HEK293 (cell line): ENCODE data around the gene GPBAR1.
A peak's percentile ranks its signal among the peaks of the same experiment; 100 is the strongest.

Experiments used
- BCL11A ChIP-seq: fragments of 450-650 bp; formaldehyde crosslinking; IDR thresholded peaks from 2 replicates; pipeline ENCODE4 v1.5.1; 2016; ENCODE audit warnings: low read depth, missing biosample characterization, missing genetic modification characterization
- GLIS1 ChIP-seq: fragments of 450-650 bp; formaldehyde crosslinking; IDR thresholded peaks from 2 replicates; pipeline ENCODE4 v1.5.1; 2016; ENCODE audit warnings: missing biosample characterization, missing genetic modification characterization
- GLIS2 ChIP-seq: fragments of 450-650 bp; formaldehyde crosslinking; IDR thresholded peaks from 2 replicates; pipeline ENCODE4 v1.5.1; 2016; ENCODE audit warnings: missing biosample characterization, missing genetic modification characterization
- KLF8 ChIP-seq: fragments of 450-650 bp; formaldehyde crosslinking; IDR thresholded peaks from 2 replicates; pipeline ENCODE4 v1.5.1; 2016; ENCODE audit warnings: missing biosample characterization, missing genetic modification characterization
- KLF9 ChIP-seq: fragments of 450-650 bp; formaldehyde crosslinking; IDR thresholded peaks from 2 replicates; pipeline ENCODE4 v1.5.1; 2016; ENCODE audit warnings: missing biosample characterization, missing genetic modification characterization, low read depth
- SETDB1 ChIP-seq: IDR thresholded peaks from one replicate; pipeline ENCODE4 v1.6.1; 2017; ENCODE audit warnings: mild to moderate bottlenecking, low read length, moderate library complexity, mixed read lengths; ENCODE audit not compliant: insufficient read length
- SP2 ChIP-seq: fragments of 450-650 bp; formaldehyde crosslinking; IDR thresholded peaks from 2 replicates; pipeline ENCODE4 v1.5.1; 2016; ENCODE audit warnings: missing biosample characterization, missing genetic modification characterization
- YY1 ChIP-seq: fragments of 450-650 bp; formaldehyde crosslinking; IDR thresholded peaks from 2 replicates; pipeline ENCODE4 v1.5.1; 2018; ENCODE audit warnings: missing biosample characterization, missing genetic modification characterization
- ZBTB17 ChIP-seq: fragments of 450-650 bp; formaldehyde crosslinking; IDR thresholded peaks from 2 replicates; pipeline ENCODE4 v1.5.1; 2016; ENCODE audit warnings: missing biosample characterization, missing genetic modification characterization
- ZBTB8A ChIP-seq: fragments of 450-650 bp; formaldehyde crosslinking; IDR thresholded peaks from 2 replicates; pipeline ENCODE4 v1.5.1; 2016; ENCODE audit warnings: missing biosample characterization, missing genetic modification characterization
- ZFHX2 ChIP-seq: fragments of 450-650 bp; formaldehyde crosslinking; conservative IDR thresholded peaks from 2 replicates; pipeline ENCODE4 v1.5.1; 2016; ENCODE audit warnings: missing biosample characterization, missing genetic modification characterization
- ZIC2 ChIP-seq: fragments of 450-650 bp; formaldehyde crosslinking; IDR thresholded peaks from 2 replicates; pipeline ENCODE4 v1.5.1; 2016; ENCODE audit warnings: missing biosample characterization, missing genetic modification characterization
- ZNF24 ChIP-seq: fragments of 450-650 bp; formaldehyde crosslinking; IDR thresholded peaks from 2 replicates; pipeline ENCODE4 v1.5.1; 2016; ENCODE audit warnings: missing biosample characterization, missing genetic modification characterization
- ZNF335 ChIP-seq: fragments of 450-650 bp; formaldehyde crosslinking; conservative IDR thresholded peaks from 2 replicates; pipeline ENCODE4 v1.5.1; 2016; ENCODE audit warnings: missing biosample characterization, missing genetic modification characterization
- ZNF350 ChIP-seq: fragments of 450-650 bp; formaldehyde crosslinking; IDR thresholded peaks from 2 replicates; pipeline ENCODE4 v1.5.0; 2017; ENCODE audit warnings: missing biosample characterization, mild to moderate bottlenecking, missing genetic modification characterization
- ZNF391 ChIP-seq: fragments of 450-650 bp; formaldehyde crosslinking; IDR thresholded peaks from 2 replicates; pipeline ENCODE4 v1.5.1; 2016; ENCODE audit warnings: low read depth, missing biosample characterization, missing genetic modification characterization, borderline replicate concordance
- ZNF394 ChIP-seq: fragments of 450-650 bp; formaldehyde crosslinking; IDR thresholded peaks from 2 replicates; pipeline ENCODE4 v1.5.1; 2016; ENCODE audit warnings: missing biosample characterization, missing genetic modification characterization, mild to moderate bottlenecking, moderate library complexity, borderline replicate concordance
- ZNF530 ChIP-seq: fragments of 450-650 bp; formaldehyde crosslinking; IDR thresholded peaks from 2 replicates; pipeline ENCODE4 v1.5.1; 2016; ENCODE audit warnings: low read depth, missing biosample characterization, missing genetic modification characterization
- ZNF624 ChIP-seq: fragments of 450-650 bp; formaldehyde crosslinking; IDR thresholded peaks from 2 replicates; pipeline ENCODE4 v1.5.1; 2017; ENCODE audit warnings: missing biosample characterization, missing genetic modification characterization
- ZNF629 ChIP-seq: fragments of 450-650 bp; formaldehyde crosslinking; IDR thresholded peaks from 2 replicates; pipeline ENCODE4 v1.5.1; 2017; ENCODE audit warnings: missing biosample characterization, missing genetic modification characterization
- ZNF777 ChIP-seq: fragments of 450-650 bp; formaldehyde crosslinking; IDR thresholded peaks from 2 replicates; pipeline ENCODE4 v1.5.1; 2017; ENCODE audit warnings: missing biosample characterization, missing genetic modification characterization, borderline replicate concordance
- TF ChIP-seq, protein P1 (sequence below): fragments of 450-650 bp; formaldehyde crosslinking; IDR thresholded peaks from 2 replicates; pipeline ENCODE4 v1.5.1; 2016; ENCODE audit warnings: missing biosample characterization, missing genetic modification characterization, borderline replicate concordance
- TF ChIP-seq, protein P2 (sequence below): fragments of 450-650 bp; formaldehyde crosslinking; IDR thresholded peaks from 2 replicates; pipeline ENCODE4 v1.5.1; 2016; ENCODE audit warnings: missing biosample characterization, missing genetic modification characterization
- TF ChIP-seq, protein P3 (sequence below): fragments of 450-650 bp; formaldehyde crosslinking; IDR thresholded peaks from 2 replicates; pipeline ENCODE4 v1.5.1; 2016; ENCODE audit warnings: missing biosample characterization, missing genetic modification characterization
- TF ChIP-seq, protein P4 (sequence below): fragments of 450-650 bp; formaldehyde crosslinking; IDR thresholded peaks from 2 replicates; pipeline ENCODE4 v1.5.1; 2016; ENCODE audit warnings: missing biosample characterization, missing genetic modification characterization
- TF ChIP-seq, protein P5 (sequence below): fragments of 450-650 bp; formaldehyde crosslinking; conservative IDR thresholded peaks from 2 replicates; pipeline ENCODE4 v1.5.1; 2016; ENCODE audit warnings: low read depth, missing biosample characterization, missing genetic modification characterization

GPBAR1 gene

DNA sequence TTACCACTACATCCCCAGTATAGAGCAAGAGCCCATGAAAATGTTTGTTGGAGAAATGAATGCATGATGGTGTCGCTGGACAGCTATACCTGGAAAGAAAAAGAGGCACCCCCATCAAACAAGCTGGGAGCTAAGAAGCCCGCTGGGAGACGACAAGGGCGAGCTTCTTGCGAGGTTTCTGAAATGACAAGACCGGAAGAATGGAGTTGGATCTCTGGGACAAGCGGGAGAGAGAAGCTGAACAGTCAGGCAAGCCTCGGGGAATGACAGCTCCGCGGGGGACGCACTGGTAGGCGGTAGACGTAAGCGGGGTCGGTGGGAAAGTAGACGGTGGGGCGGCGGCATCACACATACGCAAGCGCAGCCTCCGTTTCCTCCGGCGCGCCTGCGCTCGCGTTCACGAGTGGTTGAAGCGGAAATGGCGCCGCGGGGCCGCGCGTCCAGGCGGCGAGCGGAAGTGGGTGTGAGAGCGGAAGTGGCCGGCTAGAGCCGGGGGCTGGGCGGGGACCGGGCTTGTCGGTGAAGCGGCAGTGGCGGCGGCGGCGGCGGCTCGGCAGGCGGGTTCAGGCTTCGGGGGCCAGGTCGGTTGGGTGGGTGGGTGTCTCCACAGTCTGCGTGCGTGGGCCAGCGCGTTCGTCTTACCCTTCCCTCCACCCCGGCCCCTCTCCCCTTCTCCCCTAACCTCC, 44.0 kb upstream of the GPBAR1 start, which contains the start of gene ARPC2 (continued):
- peak; percentile 67 for TF ChIP-seq ZNF629 (tag by site-specific recombination)
- no peak for TF ChIP-seq ZNF624
- TF ChIP-seq, protein P1, sequence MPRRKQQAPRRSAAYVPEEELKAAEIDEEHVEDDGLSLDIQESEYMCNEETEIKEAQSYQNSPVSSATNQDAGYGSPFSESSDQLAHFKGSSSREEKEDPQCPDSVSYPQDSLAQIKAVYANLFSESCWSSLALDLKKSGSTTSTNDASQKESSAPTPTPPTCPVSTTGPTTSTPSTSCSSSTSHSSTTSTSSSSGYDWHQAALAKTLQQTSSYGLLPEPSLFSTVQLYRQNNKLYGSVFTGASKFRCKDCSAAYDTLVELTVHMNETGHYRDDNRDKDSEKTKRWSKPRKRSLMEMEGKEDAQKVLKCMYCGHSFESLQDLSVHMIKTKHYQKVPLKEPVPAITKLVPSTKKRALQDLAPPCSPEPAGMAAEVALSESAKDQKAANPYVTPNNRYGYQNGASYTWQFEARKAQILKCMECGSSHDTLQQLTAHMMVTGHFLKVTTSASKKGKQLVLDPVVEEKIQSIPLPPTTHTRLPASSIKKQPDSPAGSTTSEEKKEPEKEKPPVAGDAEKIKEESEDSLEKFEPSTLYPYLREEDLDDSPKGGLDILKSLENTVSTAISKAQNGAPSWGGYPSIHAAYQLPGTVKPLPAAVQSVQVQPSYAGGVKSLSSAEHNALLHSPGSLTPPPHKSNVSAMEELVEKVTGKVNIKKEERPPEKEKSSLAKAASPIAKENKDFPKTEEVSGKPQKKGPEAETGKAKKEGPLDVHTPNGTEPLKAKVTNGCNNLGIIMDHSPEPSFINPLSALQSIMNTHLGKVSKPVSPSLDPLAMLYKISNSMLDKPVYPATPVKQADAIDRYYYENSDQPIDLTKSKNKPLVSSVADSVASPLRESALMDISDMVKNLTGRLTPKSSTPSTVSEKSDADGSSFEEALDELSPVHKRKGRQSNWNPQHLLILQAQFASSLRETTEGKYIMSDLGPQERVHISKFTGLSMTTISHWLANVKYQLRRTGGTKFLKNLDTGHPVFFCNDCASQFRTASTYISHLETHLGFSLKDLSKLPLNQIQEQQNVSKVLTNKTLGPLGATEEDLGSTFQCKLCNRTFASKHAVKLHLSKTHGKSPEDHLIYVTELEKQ (tag by site-specific recombination), result no peak
- TF ChIP-seq ZNF24 (tag by site-specific recombination), result 0 out of 2 replicates have a peak, but pooled peaks have one; percentile 38
- no peak for TF ChIP-seq ZNF530 (tag by site-specific recombination)
- TF ChIP-seq ZNF777, result 0 out of 2 replicates have a peak, but pooled peaks have one; percentile 56
- TF ChIP-seq YY1 (tag by site-specific recombination), result peak; percentile 20; the same call in 1 of the 2 replicates
- TF ChIP-seq GLIS1, result peak; percentile 89
- TF ChIP-seq ZBTB8A (tag by site-specific recombination), result no peak
- peak; percentile 79; the same call in 1 of the 2 replicates for TF ChIP-seq ZNF394 (tag by site-specific recombination)
- TF ChIP-seq, protein P2, sequence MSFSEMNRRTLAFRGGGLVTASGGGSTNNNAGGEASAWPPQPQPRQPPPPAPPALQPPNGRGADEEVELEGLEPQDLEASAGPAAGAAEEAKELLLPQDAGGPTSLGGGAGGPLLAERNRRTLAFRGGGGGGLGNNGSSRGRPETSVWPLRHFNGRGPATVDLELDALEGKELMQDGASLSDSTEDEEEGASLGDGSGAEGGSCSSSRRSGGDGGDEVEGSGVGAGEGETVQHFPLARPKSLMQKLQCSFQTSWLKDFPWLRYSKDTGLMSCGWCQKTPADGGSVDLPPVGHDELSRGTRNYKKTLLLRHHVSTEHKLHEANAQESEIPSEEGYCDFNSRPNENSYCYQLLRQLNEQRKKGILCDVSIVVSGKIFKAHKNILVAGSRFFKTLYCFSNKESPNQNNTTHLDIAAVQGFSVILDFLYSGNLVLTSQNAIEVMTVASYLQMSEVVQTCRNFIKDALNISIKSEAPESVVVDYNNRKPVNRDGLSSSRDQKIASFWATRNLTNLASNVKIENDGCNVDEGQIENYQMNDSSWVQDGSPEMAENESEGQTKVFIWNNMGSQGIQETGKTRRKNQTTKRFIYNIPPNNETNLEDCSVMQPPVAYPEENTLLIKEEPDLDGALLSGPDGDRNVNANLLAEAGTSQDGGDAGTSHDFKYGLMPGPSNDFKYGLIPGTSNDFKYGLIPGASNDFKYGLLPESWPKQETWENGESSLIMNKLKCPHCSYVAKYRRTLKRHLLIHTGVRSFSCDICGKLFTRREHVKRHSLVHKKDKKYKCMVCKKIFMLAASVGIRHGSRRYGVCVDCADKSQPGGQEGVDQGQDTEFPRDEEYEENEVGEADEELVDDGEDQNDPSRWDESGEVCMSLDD (tag by site-specific recombination), result no peak; the same call in 1 of the 2 replicates
- TF ChIP-seq SETDB1, result no peak
- TF ChIP-seq ZIC2 (tag by site-specific recombination), result peak; percentile 62
- TF ChIP-seq ZNF350 (tag by site-specific recombination), result no peak
- TF ChIP-seq, protein P3, sequence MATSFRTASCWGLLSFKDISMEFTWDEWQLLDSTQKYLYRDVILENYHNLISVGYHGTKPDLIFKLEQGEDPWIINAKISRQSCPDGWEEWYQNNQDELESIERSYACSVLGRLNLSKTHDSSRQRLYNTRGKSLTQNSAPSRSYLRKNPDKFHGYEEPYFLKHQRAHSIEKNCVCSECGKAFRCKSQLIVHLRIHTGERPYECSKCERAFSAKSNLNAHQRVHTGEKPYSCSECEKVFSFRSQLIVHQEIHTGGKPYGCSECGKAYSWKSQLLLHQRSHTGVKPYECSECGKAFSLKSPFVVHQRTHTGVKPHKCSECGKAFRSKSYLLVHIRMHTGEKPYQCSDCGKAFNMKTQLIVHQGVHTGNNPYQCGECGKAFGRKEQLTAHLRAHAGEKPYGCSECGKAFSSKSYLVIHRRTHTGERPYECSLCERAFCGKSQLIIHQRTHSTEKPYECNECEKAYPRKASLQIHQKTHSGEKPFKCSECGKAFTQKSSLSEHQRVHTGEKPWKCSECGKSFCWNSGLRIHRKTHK (tag by site-specific recombination), result no peak
- peak; percentile 90 for TF ChIP-seq GLIS2 (tag by site-specific recombination)
- TF ChIP-seq ZNF391 (tag by site-specific recombination), result peak; percentile 45; the same call in 1 of the 2 replicates
- TF ChIP-seq BCL11A (tag by site-specific recombination), result no peak
- peak; percentile 88 for TF ChIP-seq SP2 (tag by site-specific recombination)
- TF ChIP-seq, protein P4, sequence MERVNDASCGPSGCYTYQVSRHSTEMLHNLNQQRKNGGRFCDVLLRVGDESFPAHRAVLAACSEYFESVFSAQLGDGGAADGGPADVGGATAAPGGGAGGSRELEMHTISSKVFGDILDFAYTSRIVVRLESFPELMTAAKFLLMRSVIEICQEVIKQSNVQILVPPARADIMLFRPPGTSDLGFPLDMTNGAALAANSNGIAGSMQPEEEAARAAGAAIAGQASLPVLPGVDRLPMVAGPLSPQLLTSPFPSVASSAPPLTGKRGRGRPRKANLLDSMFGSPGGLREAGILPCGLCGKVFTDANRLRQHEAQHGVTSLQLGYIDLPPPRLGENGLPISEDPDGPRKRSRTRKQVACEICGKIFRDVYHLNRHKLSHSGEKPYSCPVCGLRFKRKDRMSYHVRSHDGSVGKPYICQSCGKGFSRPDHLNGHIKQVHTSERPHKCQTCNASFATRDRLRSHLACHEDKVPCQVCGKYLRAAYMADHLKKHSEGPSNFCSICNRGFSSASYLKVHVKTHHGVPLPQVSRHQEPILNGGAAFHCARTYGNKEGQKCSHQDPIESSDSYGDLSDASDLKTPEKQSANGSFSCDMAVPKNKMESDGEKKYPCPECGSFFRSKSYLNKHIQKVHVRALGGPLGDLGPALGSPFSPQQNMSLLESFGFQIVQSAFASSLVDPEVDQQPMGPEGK, result peak; percentile 38
- 0 out of 2 replicates have a peak, but pooled peaks have one; percentile 33 for TF ChIP-seq ZBTB17 (tag by site-specific recombination)
- TF ChIP-seq ZFHX2, result peak; percentile 78
- peak; percentile 10; the same call in 1 of the 2 replicates for TF ChIP-seq KLF8 (tag by site-specific recombination)
- peak; percentile 80 for TF ChIP-seq KLF9 (tag by site-specific recombination)
- peak; percentile 65 for TF ChIP-seq ZNF335 (tag by site-specific recombination)
- TF ChIP-seq, protein P5, sequence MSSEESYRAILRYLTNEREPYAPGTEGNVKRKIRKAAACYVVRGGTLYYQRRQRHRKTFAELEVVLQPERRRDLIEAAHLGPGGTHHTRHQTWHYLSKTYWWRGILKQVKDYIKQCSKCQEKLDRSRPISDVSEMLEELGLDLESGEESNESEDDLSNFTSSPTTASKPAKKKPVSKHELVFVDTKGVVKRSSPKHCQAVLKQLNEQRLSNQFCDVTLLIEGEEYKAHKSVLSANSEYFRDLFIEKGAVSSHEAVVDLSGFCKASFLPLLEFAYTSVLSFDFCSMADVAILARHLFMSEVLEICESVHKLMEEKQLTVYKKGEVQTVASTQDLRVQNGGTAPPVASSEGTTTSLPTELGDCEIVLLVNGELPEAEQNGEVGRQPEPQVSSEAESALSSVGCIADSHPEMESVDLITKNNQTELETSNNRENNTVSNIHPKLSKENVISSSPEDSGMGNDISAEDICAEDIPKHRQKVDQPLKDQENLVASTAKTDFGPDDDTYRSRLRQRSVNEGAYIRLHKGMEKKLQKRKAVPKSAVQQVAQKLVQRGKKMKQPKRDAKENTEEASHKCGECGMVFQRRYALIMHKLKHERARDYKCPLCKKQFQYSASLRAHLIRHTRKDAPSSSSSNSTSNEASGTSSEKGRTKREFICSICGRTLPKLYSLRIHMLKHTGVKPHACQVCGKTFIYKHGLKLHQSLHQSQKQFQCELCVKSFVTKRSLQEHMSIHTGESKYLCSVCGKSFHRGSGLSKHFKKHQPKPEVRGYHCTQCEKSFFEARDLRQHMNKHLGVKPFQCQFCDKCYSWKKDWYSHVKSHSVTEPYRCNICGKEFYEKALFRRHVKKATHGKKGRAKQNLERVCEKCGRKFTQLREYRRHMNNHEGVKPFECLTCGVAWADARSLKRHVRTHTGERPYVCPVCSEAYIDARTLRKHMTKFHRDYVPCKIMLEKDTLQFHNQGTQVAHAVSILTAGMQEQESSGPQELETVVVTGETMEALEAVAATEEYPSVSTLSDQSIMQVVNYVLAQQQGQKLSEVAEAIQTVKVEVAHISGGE (tag by site-specific recombination), result peak; percentile 81
